ENCODE data around the gene GYG2.
"Not testable (repeated sequence)": the region's sequence is repeated elsewhere in the genome, so short reads cannot be mapped to it uniquely, and the experiment has no call there.

GYG2 gene

GRCh38 chrX:2872671-2873277, 44.0 kb downstream of the GYG2 start:
- DNase-seq (ENCODE audit: low spot score) = no peak

DNA sequence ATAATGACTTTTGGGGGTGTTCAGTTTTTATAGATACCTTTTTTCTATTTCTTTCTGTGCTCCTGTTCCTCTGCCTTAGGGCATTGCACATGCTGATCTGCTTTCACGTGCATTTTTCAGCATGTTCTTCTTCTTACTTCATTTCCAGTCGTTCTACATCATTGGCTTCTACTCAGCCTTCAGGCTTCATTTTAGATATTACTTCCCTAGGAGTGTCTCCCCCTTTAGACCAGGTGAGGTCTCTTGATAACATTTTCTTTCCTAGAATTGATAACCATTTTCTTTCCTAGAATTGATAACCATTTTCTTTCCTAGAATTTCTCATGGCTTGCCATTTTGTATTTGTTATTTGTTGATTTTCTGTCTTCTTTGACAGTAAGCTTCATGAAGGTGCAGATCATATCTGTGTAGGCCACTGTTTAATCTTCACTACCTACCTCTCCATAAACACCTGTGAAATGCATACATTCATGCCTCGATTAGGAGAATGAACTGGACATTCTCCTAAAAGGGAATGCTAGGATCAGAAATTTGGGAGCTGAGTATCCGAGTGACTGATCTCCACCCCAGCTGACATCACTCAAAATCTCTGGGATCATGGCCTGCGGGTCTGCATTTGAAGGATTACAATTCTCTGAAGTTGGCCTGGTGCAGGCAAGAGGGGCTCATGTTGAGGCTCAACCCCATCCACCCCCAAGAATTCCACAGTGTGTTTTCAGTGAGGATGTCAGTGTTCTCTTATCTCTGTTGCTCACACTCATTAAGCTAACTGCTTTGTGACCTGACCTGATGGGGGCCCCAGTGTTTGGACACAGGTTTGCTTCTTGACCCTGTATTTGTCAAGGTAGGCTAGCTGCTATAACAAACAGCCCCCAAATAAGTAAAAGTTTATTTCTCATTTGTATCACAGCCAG, 45.7 kb downstream of the GYG2 start:
- no peak for DNase-seq (ENCODE audit: low spot score)

DNA sequence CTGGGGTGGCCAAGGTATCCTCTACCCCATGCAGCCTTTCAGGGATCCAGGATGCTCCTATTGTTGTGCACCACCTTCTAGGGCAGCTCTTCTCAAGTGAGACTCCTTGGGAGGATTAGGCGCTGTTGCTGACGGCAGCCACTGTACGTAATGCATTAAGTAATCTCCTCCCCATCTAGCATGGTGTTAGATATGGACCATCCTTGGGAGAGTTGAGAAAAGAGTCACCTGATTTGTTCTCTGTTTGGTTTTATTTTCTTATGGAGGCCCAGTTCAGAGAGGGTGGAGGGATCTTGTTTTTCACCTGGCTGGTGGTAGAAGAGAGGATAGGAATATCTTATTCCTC, 46.4 kb downstream of the GYG2 start:
- DNase-seq (ENCODE audit: low spot score) = no peak

DNA sequence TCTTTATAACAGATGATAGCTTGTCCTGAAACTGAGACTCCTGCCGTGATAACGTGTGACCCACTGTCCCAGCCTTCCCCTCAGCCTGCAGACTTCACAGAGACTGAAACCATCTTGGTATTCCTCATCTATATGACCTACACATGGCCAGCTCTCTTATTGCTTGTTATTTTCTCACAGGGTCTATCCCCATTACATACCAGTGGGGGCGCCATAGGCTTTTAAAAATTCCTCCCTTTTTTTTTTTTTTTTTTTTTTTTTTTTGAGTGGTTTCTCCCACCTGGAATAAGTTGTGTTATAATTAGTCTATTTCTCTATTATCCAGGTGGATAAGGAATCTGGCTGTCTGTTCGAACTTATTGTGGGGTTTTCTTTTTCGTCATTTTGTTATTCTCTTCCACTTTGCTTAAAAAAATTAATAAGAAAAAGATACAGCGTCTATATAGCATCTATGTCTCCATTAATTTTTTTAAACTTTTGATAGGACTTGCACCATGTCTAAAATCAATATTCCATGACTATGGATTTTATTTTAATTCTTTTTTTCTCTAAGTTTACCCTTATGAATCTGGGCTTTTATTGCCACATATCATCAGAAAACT, 47.2 kb downstream of the GYG2 start:
- DNase-seq (ENCODE audit: low spot score) = no peak

DNA sequence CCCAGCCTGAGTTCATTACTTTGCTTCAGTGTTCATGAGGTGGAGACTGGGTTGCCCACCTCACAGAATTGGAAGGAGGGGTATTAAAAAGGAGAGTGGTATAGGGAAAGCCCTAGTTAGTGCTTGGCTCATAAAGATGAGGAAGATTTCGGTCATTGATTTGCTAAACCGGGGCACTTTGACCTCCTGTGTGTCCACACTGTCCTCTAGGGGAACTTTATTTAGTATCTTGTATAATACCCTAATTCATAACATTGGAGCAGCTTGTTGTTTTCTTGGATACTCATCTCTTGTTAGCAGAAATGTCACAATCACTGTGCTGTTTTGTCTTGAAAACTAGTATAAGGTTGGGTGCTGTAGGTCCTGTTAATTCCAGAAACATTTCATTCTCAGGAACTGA, 49.8 kb downstream of the GYG2 start:
- no peak for DNase-seq (ENCODE audit: low spot score)

- no peak for DNase-seq (ENCODE audit: low spot score)
Measured at GRCh38 chrX:2879670-2880069, 50.9 kb downstream of the GYG2 start.

DNA sequence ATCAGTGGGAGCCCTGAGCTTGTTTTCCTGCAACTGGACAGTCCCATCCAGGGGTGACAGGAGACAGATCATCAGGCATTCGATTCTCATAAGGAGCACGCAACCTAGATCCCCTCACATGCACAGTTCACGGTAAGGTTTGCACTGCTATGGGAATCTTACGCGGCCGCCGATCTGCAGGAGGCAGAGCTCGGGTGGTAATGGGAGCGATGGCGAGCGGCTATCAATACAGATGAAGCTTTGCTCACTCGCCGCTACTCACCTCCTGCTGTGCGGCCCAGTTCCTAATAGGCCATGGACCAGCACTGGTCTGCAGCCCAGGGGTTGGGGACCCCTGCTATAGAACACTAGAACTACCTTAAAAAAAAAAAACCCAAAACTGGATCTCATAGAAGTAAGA, 55.0 kb downstream of the GYG2 start:
- DNase-seq (ENCODE audit: low spot score) = no peak

- no peak for DNase-seq (ENCODE audit: low spot score)
Measured at GRCh38 chrX:2888309-2888708, 59.6 kb downstream of the GYG2 start.

DNA sequence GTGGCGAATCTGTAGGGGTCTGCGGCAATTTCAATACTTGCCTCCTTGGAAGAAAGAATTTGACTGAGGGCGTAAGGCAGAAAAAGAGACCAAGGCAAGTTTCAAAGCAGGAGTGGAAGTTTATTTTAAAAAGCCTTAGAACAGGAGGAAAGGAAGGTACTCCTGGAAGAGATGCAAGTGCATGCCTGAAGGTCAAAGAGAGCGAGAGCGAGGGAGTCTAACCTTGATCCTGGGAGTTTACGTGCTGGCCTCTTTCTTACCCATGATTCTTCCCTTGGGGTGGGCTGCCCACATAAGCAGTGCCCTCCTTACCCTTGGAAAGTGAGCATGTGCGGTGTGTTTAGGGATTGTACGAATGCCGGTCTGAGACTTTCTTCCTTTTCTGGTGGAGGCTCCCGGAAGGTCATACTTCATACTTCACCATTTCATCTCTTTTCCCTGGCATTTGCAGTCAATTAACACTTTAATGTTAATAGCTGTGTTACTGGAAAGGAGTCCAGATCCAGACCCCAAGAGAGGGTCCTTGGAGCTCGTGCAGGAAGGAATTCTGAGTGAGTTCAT, 60.4 kb downstream of the GYG2 start:
- no peak for DNase-seq (ENCODE audit: low spot score)

GRCh38 chrX:2889706-2890490, 61.2 kb downstream of the GYG2 start:
- DNase-seq (ENCODE audit: low spot score) = not testable (repeated sequence)

DNA sequence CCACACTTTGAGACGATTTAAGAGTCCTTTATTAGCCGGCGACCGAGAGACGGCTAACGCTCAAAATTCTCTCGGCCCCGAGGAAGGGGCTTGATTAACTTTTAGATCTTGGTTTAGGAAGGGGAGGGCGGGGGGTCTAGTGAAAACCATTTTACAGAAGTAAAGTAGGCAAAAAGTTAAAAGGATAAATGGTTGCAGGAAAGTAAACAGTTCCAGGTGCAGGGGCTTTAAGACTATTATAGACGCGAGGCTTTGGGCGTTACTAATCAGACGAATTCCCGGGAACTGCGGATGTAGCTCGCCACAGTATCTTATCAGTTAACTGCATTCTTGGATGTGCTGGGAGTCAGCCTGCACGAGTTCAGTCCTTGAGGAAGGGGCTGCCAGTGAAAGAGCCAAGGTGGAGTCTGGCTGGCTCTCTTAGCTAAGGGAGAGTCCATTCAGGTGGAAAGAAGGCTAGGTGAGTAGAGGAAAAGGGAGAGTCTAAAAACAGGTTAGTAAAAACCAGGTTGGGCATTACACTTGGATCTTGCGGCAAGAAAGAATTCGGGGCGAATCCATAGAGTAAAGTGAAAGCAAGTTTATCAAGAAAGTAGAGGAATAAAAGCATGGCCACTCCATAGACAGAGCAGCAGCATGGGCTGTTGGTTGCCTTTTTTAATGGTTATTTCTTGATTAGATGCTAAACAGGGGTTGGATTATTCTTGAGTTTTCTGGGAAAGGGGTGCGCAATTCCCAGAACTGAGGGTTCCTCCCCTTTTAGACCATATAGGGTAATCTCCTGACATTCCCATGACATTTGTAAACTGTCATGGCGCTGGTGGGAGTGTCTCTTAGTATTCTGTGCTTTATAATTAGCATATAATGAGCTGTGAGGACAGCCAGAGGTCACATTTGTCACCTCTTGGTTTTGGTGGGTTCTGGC, 62.1 kb downstream of the GYG2 start:
- not testable (repeated sequence) for DNase-seq (ENCODE audit: low spot score)

GRCh38 chrX:2892816-2893215, 64.1 kb downstream of the GYG2 start:
- no peak for DNase-seq (ENCODE audit: low spot score)

DNA sequence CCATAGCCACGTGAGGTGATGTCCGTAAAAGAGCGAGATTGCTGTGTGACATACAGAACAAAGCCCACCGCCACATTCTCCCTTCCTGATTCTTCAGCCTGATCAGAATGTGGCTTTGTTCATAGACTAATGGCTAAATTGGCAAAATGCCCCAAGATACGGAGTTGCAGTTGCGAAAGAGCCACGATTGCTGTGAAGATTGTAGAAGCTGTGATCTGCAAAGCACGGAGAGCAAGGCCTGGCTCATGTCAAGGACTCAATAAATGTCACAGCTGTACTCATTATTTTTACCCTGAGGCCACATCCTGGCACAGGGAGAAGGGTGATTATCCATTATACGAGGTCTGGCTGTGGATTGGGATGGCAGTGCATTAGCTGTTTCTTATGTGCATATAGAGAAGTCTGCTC, 66.2 kb downstream of the GYG2 start:
- no peak for DNase-seq (ENCODE audit: low spot score)

DNA sequence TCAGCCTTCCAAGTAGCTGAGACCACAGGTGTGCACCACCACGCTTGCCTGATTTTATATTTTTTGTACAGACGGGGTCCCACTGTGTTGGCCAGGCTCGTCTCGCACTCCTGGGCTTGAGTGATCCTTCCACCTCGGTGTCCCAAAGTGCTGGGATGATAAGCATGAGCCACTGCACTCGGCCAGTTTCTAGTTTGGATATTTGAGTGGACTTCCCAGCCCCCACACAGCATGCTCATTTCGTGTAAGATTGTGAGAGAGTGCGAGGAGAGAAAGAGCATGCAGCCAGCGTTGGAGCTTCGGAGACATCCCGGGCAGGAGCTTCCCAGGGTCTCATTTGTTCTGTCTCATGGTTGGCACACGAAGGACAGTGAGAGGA, 68.6 kb downstream of the GYG2 start:
- no peak for DNase-seq (ENCODE audit: low spot score)

DNA sequence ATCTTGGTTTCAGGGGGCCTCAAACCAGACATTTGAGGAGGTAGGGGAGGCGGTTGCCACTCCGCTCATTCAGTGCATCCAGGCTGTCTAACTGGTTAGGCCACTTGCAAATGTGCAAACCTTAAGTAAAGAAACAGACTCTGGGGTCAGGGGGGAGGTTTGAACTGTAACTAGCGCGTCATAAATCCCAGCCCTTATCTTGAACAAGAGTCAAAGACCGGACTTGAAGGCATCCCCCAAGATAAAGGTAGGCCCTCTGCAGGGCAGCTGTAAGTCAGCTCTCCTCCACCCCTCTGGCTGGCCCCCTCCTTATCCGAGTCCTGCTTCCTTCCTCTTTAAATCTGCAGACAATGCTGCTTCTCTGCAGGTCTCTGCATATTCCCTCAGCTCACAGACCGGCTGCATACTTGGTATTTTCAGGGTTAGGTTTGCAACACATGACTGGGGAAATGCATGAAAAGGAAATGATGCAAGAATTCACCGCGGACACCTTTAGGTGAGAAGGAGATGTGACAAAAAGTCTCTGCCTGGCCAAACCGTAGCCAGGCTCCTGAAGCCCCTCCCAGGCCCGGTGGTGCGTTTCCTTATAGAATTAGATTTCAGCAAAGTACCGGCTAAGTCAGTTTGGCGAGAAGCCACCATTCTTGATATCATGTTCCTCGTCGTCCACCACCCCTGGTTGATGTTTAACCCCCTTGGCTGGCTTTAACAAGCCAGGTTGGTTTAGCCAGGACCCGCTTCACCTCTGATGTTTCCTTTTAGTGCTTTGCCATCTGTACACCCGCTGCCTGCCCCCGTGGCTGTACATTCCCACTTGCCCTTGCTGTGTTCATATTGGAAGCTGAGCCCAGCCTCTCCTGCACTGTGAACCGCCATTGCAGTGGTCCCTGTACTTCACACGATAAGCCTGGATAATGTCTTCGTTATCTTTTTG, 69.2 kb downstream of the GYG2 start:
- not testable (repeated sequence) for DNase-seq (ENCODE audit: low spot score)

DNA sequence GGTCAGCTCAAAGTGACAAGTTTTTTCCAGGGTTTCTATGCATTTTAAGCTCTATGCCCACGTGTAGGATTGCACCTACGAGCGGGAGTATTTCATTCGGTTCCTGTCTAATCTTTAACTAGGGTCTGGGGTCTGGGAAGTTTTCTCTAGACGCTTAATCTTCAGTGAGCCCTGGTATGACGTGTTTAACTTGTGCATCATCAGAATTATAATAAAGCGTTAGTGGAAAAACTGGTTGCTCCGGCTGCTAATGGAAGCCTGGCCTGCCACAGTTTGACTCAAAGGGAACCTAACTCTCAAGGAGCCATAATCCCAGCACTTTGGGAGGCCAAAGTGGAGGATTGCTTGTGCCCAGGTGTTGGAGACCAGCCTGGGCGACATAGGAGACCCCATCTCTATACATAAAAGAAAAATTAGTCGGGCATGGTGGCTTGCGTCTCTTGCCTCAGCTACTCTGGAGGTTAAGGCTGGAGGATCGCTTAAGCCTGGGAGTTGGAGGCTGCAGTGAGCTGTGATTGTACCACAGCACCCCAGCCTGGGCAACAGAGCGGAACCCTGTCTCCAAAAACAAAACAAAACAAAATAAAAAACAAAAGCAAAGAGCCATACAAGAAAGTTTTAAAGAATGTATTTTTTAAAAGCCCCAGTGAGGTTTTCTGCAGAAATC, 70.2 kb downstream of the GYG2 start:
- DNase-seq (ENCODE audit: low spot score) = no peak

DNA sequence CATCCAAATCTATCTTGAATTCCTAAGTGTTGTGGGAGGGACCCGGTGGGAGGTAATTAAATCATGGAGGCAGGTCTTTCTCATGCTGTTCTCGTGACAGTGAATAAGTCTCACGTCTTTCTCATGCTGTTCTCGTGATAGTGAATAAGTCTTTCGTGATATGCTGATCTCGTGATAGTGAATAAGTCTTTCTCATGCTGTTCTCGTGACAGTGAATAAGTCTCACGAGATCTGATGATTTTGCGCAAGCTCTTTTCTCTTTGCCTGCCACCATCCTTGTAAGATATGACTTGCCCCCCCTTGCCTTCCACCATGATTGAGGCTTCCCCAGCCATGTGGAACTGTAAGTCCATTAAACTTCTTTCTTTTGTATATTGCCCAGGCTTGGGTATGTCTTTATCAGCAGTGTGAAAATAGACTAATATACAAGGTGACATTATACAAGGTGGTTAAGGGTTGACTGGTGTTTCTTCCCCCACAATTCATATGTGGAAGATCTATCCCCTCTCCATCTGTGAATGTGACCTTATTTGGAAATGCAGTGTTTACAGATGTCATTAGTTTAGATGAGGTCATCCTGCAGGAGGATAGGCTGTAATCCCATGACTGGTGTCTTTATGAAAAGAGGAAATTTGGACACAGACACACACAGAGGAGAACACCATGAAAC, 72.8 kb downstream of the GYG2 start:
- DNase-seq (ENCODE audit: low spot score) = no peak

- no peak for DNase-seq (ENCODE audit: low spot score)
Measured at GRCh38 chrX:2902841-2903240, 74.1 kb downstream of the GYG2 start.

DNA sequence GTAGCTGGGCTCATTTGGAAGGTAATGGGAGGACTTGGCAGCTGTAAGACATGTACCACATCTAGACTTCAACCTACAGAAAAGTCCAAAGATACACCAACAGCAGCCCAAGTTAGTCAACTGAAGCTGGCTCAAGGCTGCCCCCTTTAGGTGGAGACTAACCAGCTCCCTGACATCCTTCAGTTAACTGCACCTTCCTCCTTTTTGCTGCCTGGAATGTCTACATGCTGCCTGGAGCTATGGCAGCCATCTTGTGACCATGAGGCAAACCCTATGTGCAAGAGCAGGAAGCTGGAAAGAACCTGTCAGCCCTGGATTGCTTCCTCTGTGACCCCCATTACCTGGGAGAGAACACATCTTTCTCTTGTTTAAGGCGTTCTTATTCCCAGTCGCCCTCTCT, 74.6 kb downstream of the GYG2 start:
- no peak for DNase-seq (ENCODE audit: low spot score)
